K562 (cell line): ENCODE results near the gene PPP6R1. TPM values are rescaled to one million over a fixed set of nuclear protein-coding genes. Genes with fewer than 3 reads are reported as not detected.

Experiments used
- ATF6 ChIP-seq: sonication (generic); formaldehyde crosslinking; IDR thresholded peaks from 2 replicates; pipeline ENCODE4 v1.4.0; 2020; ENCODE audit warnings: mild to moderate bottlenecking, missing genetic modification reagents
- COPS2 ChIP-seq: fragments of 450-650 bp; conservative IDR thresholded peaks from 2 replicates; pipeline ENCODE4 v1.6.1; 2016; ENCODE audit warnings: mild to moderate bottlenecking, moderate library complexity
- CTCF ChIP-seq, 3 experiments: IDR thresholded peaks in 2 of 3; conservative IDR thresholded peaks in 1 of 3; 2 replicates each; pipeline ENCODE4 v1.5.1; 2011 to 2012; ENCODE audit warnings: low read length in 3 of 3, mild to moderate bottlenecking in 3 of 3, control low read depth in 2 of 3, improper control_type of control experiment in 1 of 3, inconsistent platforms in 1 of 3, low read depth in 1 of 3, mixed read lengths in 1 of 3, moderate library complexity in 1 of 3; ENCODE audit not compliant: insufficient read depth in 2 of 3
- DIDO1 ChIP-seq: fragments of 450-650 bp; IDR thresholded peaks from 2 replicates; pipeline ENCODE4 v1.6.1; 2016; ENCODE audit warnings: low read depth, missing biosample characterization, missing genetic modification characterization
- FIP1L1 ChIP-seq: fragments of 200-400 bp; formaldehyde crosslinking; IDR thresholded peaks from 2 replicates; pipeline ENCODE4 v1.6.1; 2018; ENCODE audit warnings: mild to moderate bottlenecking, low read depth, low read length; ENCODE audit not compliant: poor library complexity, severe bottlenecking
- FOXK1 ChIP-seq: sonication (generic); formaldehyde crosslinking; IDR thresholded peaks from 2 replicates; pipeline ENCODE4 v1.8.0; 2022; ENCODE audit warnings: missing genetic modification reagents, mild to moderate bottlenecking, borderline replicate concordance
- HCFC1 ChIP-seq: IDR thresholded peaks from 2 replicates; pipeline ENCODE4 v1.6.1; 2012; ENCODE audit warnings: low read depth, low read length, improper control_type of control experiment
- ID3 ChIP-seq, 2 experiments: fragments of 250-450 bp in 1 of 2; fragments of 450-650 bp in 1 of 2; sonication (Bioruptor Pico) in 1 of 2; IDR thresholded peaks; 2 replicates each; pipeline versions ENCODE4 v1.6.1 to v1.8.0; 2016 to 2021; ENCODE audit warnings: mild to moderate bottlenecking in 2 of 2, moderate library complexity in 2 of 2, missing compliant biosample characterization in 1 of 2, missing genetic modification characterization in 1 of 2
- NFE2L1 ChIP-seq: fragments of 450-650 bp; IDR thresholded peaks from 2 replicates; pipeline ENCODE4 v1.6.1; 2016; ENCODE audit warnings: missing genetic modification characterization, low read depth, mild to moderate bottlenecking, missing compliant biosample characterization, moderate library complexity, borderline replicate concordance
- PTRF ChIP-seq: fragments of 450-650 bp; IDR thresholded peaks from 2 replicates; pipeline ENCODE4 v1.6.1; 2016; ENCODE audit warnings: mild to moderate bottlenecking, missing genetic modification characterization, missing compliant biosample characterization
- RAD21 ChIP-seq, 2 experiments: fragments of 250-450 bp in 1 of 2; fragments of 450-650 bp in 1 of 2; sonication (Bioruptor Pico) in 1 of 2; formaldehyde crosslinking in 1 of 2; IDR thresholded peaks in 1 of 2; conservative IDR thresholded peaks in 1 of 2; 2 replicates each; pipeline versions ENCODE4 v1.4.0 to v1.8.0; 2020 to 2022; ENCODE audit warnings: mild to moderate bottlenecking in 2 of 2, moderate library complexity in 1 of 2
- RBM34 ChIP-seq: fragments of 200-400 bp; formaldehyde crosslinking; IDR thresholded peaks from 2 replicates; pipeline ENCODE4 v1.6.1; 2018; ENCODE audit warnings: low read length, borderline replicate concordance; ENCODE audit not compliant: insufficient read depth
- SLC30A9 ChIP-seq: fragments of 250-450 bp; sonication (Bioruptor Pico); IDR thresholded peaks from 2 replicates; pipeline ENCODE4 v1.8.0; 2022; ENCODE audit warnings: mild to moderate bottlenecking, moderate library complexity
- ZBTB17 ChIP-seq: fragments of 450-650 bp; formaldehyde crosslinking; IDR thresholded peaks from 2 replicates; pipeline ENCODE4 v1.4.0; 2020; ENCODE audit warnings: mild to moderate bottlenecking
- ZBTB9 ChIP-seq: fragments of 450-650 bp; formaldehyde crosslinking; IDR thresholded peaks from 2 replicates; pipeline ENCODE4 v1.4.0; 2020; ENCODE audit warnings: mild to moderate bottlenecking, moderate library complexity
- ZNF133 ChIP-seq: fragments of 250-450 bp; sonication (Bioruptor Pico); IDR thresholded peaks from 2 replicates; pipeline ENCODE4 v1.4.0; 2020; ENCODE audit warnings: mild to moderate bottlenecking
- ZNF174 ChIP-seq: fragments of 250-450 bp; sonication (Bioruptor Pico); IDR thresholded peaks from 2 replicates; pipeline ENCODE4 v1.4.0; 2020; ENCODE audit warnings: mild to moderate bottlenecking
- ZNF639 ChIP-seq, 2 experiments: fragments of 200-800 bp in 1 of 2; sonication (Bioruptor generic) in 1 of 2; sonication (generic) in 1 of 2; formaldehyde crosslinking in 1 of 2; IDR thresholded peaks in 1 of 2; conservative IDR thresholded peaks in 1 of 2; 2 replicates each; pipeline versions ENCODE4 v1.5.0 to v1.6.1; 2016 to 2020; ENCODE audit warnings: missing compliant biosample characterization in 1 of 2, missing genetic modification characterization in 1 of 2, missing genetic modification reagents in 1 of 2
- ZSCAN29 ChIP-seq: fragments of 450-650 bp; IDR thresholded peaks from 2 replicates; pipeline ENCODE4 v1.6.1; 2017
- polyA plus RNA-seq, 8 experiments: library from polyadenylated mRNA; depleted of rRNA in 4 of 8; stranded (reverse) in 5 of 8; unstranded in 3 of 8; fragments of >200 nt; fragmentation: Nextera tagmentation in 2 of 8; fragmentation: Illumina TruSeq in 1 of 8; extraction: Ambion mirVana in 2 of 8; extraction: Trizol in 1 of 8; gene quantifications; 2 replicates each; pipeline versions ENCODE4 v1.2.1 to v1.2.3, GENCODE V29; 2011 to 2014; ENCODE audit warnings: inconsistent platforms in 1 of 8, missing spikeins in 1 of 8
- total RNA-seq, 7 experiments: library from RNA; depleted of rRNA in 6 of 7; stranded (reverse); fragments of >200 nt in 6 of 7; fragmentation: Illumina TruSeq in 2 of 7; extraction: Trizol in 2 of 7; gene quantifications; 2 replicates each; pipeline versions ENCODE4 v1.2.1 to v1.2.3, GENCODE V29; 2011 to 2021; ENCODE audit warnings: low replicate concordance in 1 of 7

PPP6R1 gene
- total and polyA plus RNA-seq, 9 of the 15 experiments (the other 6 are each of a cell fraction or from before 2014, with no cell fraction given) = 0.48 to 135 (median 37.2) TPM

- no peak for TF ChIP-seq ATF6 (CRISPR knock-in tag)
- 0 out of 2 replicates have a peak, but pooled peaks have one; percentile 20 for TF ChIP-seq FOXK1 (CRISPR knock-in tag)
- TF ChIP-seq ZNF133 = no peak
- TF ChIP-seq ZNF639 (CRISPR knock-in tag; conservative IDR thresholded peaks at IDR 0.05 in 1 of 2, IDR thresholded peaks at IDR 0.05 in 1 of 2) = no peak
- no peak for TF ChIP-seq SLC30A9 (CRISPR knock-in tag)
- peak in 1 of 2 experiments; percentile 53; a peak in 2 of 4 replicates for TF ChIP-seq RAD21 (CRISPR knock-in tag; conservative IDR thresholded peaks at IDR 0.05 in 1 of 2, IDR thresholded peaks at IDR 0.05 in 1 of 2)
- no peak for TF ChIP-seq COPS2
- no peak for TF ChIP-seq ZSCAN29
- no peak for TF ChIP-seq ID3 (CRISPR knock-in tag; IDR thresholded peaks at IDR 0.05)
- no peak for TF ChIP-seq ID3 (tag; IDR thresholded peaks at IDR 0.05)
- TF ChIP-seq NFE2L1 (tag) = no peak
- no peak for TF ChIP-seq RBM34
- TF ChIP-seq FIP1L1 = no peak
- TF ChIP-seq ZNF174 (CRISPR knock-in tag) = no peak
- TF ChIP-seq DIDO1 (tag) = no peak
- no peak for TF ChIP-seq HCFC1
- peak; percentile 73 for TF ChIP-seq ZBTB17 (CRISPR knock-in tag)
- no peak for TF ChIP-seq PTRF (tag)
- 0 out of 2 replicates have a peak, but pooled peaks have one; percentile 39 for TF ChIP-seq ZBTB9
- TF ChIP-seq CTCF (IDR thresholded peaks at IDR 0.05 in 2 of 3, conservative IDR thresholded peaks at IDR 0.05 in 1 of 3; ENCODE audit: insufficient read depth in 2 of 3, low read depth in 1 of 3, low read length in 3 of 3) = no peak
These were observed 11.5 kb upstream of the PPP6R1 start (continued) for GRCh38 chr19:55270172-55270942.
